Epithelial cell of proximal tubule (primary cell): Measurements from ENCODE around the gene OR56A3. TPM values are rescaled to one million over a fixed set of nuclear protein-coding genes. Genes with fewer than 3 reads are reported as not detected.

Experiments
- DNase-seq: peaks from one replicate; pipeline ENCODE4 v3.0.0-alpha.2; 2011; ENCODE audit warnings: low read depth
- H3K4me3 ChIP-seq: 2 replicates; pipeline ENCODE4 v1.5.1; 2011; ENCODE audit warnings: low read depth, mild to moderate bottlenecking, low read length
- total RNA-seq: library from RNA; depleted of rRNA; stranded (reverse); fragments of >200 nt; gene quantifications from 2 replicates; pipeline ENCODE4 v1.2.3, GENCODE V29; 2015
- TF ChIP-seq, protein P1 (sequence below): conservative IDR thresholded peaks from 2 replicates; pipeline ENCODE4 v1.5.1; 2012; ENCODE audit warnings: low read depth, mild to moderate bottlenecking, low read length

OR56A3 gene
- total RNA-seq, 1 donor from 2014 or later: not detected

- H3K4me3 ChIP-seq: no peak overlapping the region
- TF ChIP-seq, protein P1, sequence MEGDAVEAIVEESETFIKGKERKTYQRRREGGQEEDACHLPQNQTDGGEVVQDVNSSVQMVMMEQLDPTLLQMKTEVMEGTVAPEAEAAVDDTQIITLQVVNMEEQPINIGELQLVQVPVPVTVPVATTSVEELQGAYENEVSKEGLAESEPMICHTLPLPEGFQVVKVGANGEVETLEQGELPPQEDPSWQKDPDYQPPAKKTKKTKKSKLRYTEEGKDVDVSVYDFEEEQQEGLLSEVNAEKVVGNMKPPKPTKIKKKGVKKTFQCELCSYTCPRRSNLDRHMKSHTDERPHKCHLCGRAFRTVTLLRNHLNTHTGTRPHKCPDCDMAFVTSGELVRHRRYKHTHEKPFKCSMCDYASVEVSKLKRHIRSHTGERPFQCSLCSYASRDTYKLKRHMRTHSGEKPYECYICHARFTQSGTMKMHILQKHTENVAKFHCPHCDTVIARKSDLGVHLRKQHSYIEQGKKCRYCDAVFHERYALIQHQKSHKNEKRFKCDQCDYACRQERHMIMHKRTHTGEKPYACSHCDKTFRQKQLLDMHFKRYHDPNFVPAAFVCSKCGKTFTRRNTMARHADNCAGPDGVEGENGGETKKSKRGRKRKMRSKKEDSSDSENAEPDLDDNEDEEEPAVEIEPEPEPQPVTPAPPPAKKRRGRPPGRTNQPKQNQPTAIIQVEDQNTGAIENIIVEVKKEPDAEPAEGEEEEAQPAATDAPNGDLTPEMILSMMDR: no peak
- DNase-seq: no peak
Measured at GRCh38 chr11:5928271-5928670, 13.8 kb upstream of the OR56A3 start.

DNA sequence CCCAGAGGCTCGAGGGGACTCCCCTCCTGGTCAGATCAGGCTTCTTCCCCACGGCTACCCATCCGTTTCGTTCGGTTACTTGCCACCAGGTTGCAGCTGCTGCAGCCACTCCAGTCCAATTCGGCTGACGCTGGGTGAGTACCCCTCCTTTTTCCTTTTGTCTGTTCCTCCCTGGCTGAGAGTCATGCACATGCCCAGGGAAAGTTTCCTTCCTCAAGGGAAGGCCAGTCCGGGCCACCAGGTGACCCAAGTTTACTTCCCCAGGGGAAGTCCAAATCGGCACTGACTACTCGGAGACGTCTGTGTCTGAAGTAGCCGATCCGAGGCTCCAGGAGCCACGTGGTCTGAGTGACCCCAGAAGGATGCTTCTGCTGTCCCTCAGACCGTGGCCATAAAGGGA is 13.2 kb upstream of the OR56A3 start:
- TF ChIP-seq, protein P1: no peak
- DNase-seq: no peak
- H3K4me3 ChIP-seq: no peak overlapping the region

DNA sequence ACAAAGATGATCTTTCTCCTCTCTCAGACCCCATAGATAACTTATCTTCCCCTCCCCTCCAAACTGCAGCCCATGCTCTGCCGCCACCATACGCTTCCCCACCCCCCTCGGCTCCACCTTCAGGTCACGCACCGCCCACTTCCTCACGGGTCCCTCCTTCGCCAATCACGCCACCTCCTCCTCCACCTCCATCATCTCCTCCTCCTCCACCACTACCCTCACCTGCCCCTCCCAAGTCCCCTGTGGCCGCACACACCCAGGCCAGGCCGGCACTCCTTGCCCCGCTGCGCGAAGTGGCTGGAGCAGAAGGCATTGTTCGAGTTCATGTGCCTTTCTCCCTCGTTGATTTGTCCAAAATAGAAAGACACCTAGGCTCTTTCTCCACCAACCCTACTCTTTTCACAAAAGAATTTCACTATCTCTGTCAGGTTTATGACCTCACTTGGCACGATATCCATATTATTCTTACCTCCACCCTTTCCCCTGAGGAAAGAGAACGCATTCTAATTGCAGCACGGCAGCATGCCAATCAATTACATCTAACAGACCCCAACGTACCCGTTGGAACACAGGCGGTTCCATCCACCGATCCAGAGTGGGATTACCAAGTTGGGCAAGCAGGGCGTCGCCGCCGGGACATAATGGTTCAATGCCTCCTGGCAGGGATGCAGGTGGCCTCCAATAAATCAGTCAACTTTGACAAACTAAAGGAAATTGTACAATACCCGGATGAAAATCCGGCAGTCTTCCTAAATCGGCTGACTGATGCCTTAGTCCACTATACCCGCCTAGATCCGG is 12.3 kb upstream of the OR56A3 start:
- no peak for DNase-seq
- H3K4me3 ChIP-seq: no peak overlapping the region
- TF ChIP-seq, protein P1: no peak

DNA sequence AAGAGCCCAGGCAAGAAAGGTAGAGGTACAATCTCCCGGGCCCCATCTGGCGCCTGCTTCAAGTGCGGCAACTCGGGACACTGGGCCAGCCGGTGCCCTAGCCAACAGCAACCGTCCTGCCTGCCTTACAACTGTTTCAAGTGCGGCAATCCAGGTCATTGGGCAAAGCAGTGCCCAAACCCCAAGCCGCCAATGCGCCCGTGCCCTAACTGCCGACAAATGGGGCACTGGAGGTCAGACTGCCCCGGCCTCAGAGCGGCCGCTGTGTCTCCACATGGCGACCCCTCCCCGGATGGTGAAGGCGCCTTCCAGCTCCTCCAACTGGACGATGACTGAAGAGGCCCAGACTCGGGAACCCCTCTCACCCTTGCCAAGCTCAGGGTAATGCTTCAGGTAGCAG is 11.4 kb upstream of the OR56A3 start:
- TF ChIP-seq, protein P1: no peak

DNA sequence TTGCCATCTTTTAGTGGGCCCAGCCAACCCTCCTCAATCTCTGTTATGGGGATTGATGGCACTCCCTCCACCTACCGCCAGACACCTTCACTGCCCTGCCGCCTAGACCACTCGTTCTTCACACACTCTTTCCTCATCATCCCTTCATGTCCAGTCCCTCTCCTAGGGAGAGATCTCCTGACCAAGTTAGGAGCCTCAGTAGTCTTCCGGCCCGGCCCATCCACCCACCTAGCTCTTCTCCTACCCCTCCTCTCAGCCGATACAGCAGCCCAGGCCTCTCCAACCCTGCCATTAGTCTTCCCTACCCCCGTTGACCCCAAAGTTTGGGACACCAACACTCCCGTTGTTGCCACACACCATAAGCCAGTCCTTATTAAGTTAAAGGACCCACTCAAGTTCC is 11.0 kb upstream of the OR56A3 start:
- no peak overlapping the region for H3K4me3 ChIP-seq
- TF ChIP-seq, protein P1: no peak
- DNase-seq: no peak

More for the DNA sequence above, 11.4 kb upstream of the OR56A3 start:
- no peak for DNase-seq
- no peak overlapping the region for H3K4me3 ChIP-seq

GRCh38 chr11:5932671-5933070 is 9.4 kb upstream of the OR56A3 start:
- DNase-seq: no peak
- no peak overlapping the region for H3K4me3 ChIP-seq
- TF ChIP-seq, protein P1: no peak

- no peak overlapping the region for H3K4me3 ChIP-seq
- no peak for DNase-seq
- TF ChIP-seq, protein P1: no peak
Measured at GRCh38 chr11:5933116-5933515, 8.9 kb upstream of the OR56A3 start.
